Measurements from ENCODE around the gene SUN2. TPM values are rescaled to one million over a fixed set of nuclear protein-coding genes. Genes with fewer than 3 reads are reported as not detected.

The SUN2 gene
- total RNA-seq, 1 donor from 2014 or later = 16.2 TPM

GRCh38 chr22:38744981-38745380 lies 10.8 kb downstream of the SUN2 start:
- Histone ChIP-seq H3K9me3 (ENCODE audit: low read depth) (no peaks in the 10 kb centered on the region), H3K4me1 (no peaks in the 10 kb centered on the region), H3K4me3 (no peak overlapping the region), H3K27me3 (no peaks in the 10 kb centered on the region), H2AFZ (replicated peaks) (no peak overlapping the region), H3K79me2 (ENCODE audit: low read depth) (no peaks in the 10 kb centered on the region), H3K9ac (no peak overlapping the region), H3K36me3 (no peaks in the 10 kb centered on the region), H3K27ac (no peak overlapping the region), H3K4me2 (no peak overlapping the region), H4K20me1 (ENCODE audit: low read depth) (no peaks in the 10 kb centered on the region), H3F3A (ENCODE audit: low read depth) (no peaks in the 10 kb centered on the region)
- H3K36me3 Mint-ChIP-seq = peaks cover 20% of the 10 kb centered on the region
- H3K27me3 Mint-ChIP-seq (ENCODE audit: insufficient read depth, low read depth) = no peaks in the 10 kb centered on the region
- no peaks in the 10 kb centered on the region for H3K4me1 Mint-ChIP-seq
- DNase-seq (ENCODE audit: low spot score) = no peak
- no peaks in the 10 kb centered on the region for H3K9me3 Mint-ChIP-seq
- no peak for TF ChIP-seq EZH2 (IDR thresholded peaks at IDR 0.05)
- H3K4me3 Mint-ChIP-seq = no peak overlapping the region
- no peak overlapping the region for H3K27ac Mint-ChIP-seq

- Histone ChIP-seq H3K4me2 (no peak overlapping the region), H2AFZ (replicated peaks) (no peak overlapping the region), H3K4me1 (no peaks in the 10 kb centered on the region), H3K79me2 (ENCODE audit: low read depth) (no peaks in the 10 kb centered on the region), H3K27me3 (no peaks in the 10 kb centered on the region), H3K9me3 (ENCODE audit: low read depth) (no peaks in the 10 kb centered on the region), H3K36me3 (no peaks in the 10 kb centered on the region), H3K9ac (no peak overlapping the region), H3K27ac (no peak overlapping the region), H3F3A (ENCODE audit: low read depth) (no peaks in the 10 kb centered on the region), H4K20me1 (ENCODE audit: low read depth) (no peaks in the 10 kb centered on the region), H3K4me3 (no peak overlapping the region)
- Mint-ChIP-seq H3K4me3 (no peak overlapping the region), H3K9me3 (no peaks in the 10 kb centered on the region), H3K4me1 (no peaks in the 10 kb centered on the region), H3K36me3 (peaks cover 21% of the 10 kb centered on the region), H3K27me3 (ENCODE audit: insufficient read depth, low read depth) (no peaks in the 10 kb centered on the region), H3K27ac (no peak overlapping the region)
- no peak for TF ChIP-seq EZH2phosphoT487 (IDR thresholded peaks at IDR 0.05)
- no peak for TF ChIP-seq CTCF (IDR thresholded peaks at IDR 0.05)
- no peak for TF ChIP-seq EZH2 (IDR thresholded peaks at IDR 0.05)
- DNase-seq (ENCODE audit: low spot score) = no peak
Observed at GRCh38 chr22:38742176-38742942, 13.4 kb downstream of the SUN2 start.

GRCh38 chr22:38741576-38741975 lies 14.2 kb downstream of the SUN2 start:
- Mint-ChIP-seq H3K36me3 (peaks cover 24% of the 10 kb centered on the region), H3K27me3 (ENCODE audit: insufficient read depth, low read depth) (no peaks in the 10 kb centered on the region), H3K4me3 (no peak overlapping the region), H3K4me1 (no peaks in the 10 kb centered on the region), H3K9me3 (no peaks in the 10 kb centered on the region), H3K27ac (no peak overlapping the region)
- H3K36me3 ChIP-seq = no peaks in the 10 kb centered on the region
- no peaks in the 10 kb centered on the region for H4K20me1 ChIP-seq (ENCODE audit: low read depth)
- H3K4me1 ChIP-seq = no peaks in the 10 kb centered on the region
- H3K4me2 ChIP-seq = no peak overlapping the region
- no peak for DNase-seq (ENCODE audit: low spot score)
- H3K79me2 ChIP-seq (ENCODE audit: low read depth) = no peaks in the 10 kb centered on the region
- no peak overlapping the region for H2AFZ ChIP-seq (replicated peaks)
- no peak overlapping the region for H3K9ac ChIP-seq
- H3K9me3 ChIP-seq (ENCODE audit: low read depth) = no peaks in the 10 kb centered on the region
- H3K27me3 ChIP-seq = no peaks in the 10 kb centered on the region
- no peak overlapping the region for H3K27ac ChIP-seq
- TF ChIP-seq EZH2phosphoT487 (IDR thresholded peaks at IDR 0.05) = no peak
- TF ChIP-seq CTCF (IDR thresholded peaks at IDR 0.05) = no peak
- TF ChIP-seq EZH2 (IDR thresholded peaks at IDR 0.05) = no peak
- H3K4me3 ChIP-seq = no peak overlapping the region
- no peaks in the 10 kb centered on the region for H3F3A ChIP-seq (ENCODE audit: low read depth)

- no peaks in the 10 kb centered on the region for H3K4me1 Mint-ChIP-seq
- H3K9ac ChIP-seq = no peak overlapping the region
- H3K27me3 ChIP-seq = no peaks in the 10 kb centered on the region
Observed at GRCh38 chr22:38741166-38741565, 14.6 kb downstream of the SUN2 start.

More at GRCh38 chr22:38741166-38741565, 14.6 kb downstream of the SUN2 start:
- H3K9me3 ChIP-seq (ENCODE audit: low read depth) = no peaks in the 10 kb centered on the region
- H2AFZ ChIP-seq (replicated peaks) = no peak overlapping the region
- Mint-ChIP-seq H3K36me3 (peaks cover 24% of the 10 kb centered on the region), H3K27ac (no peak overlapping the region), H3K27me3 (ENCODE audit: insufficient read depth, low read depth) (no peaks in the 10 kb centered on the region), H3K4me3 (no peak overlapping the region), H3K9me3 (no peaks in the 10 kb centered on the region)
- no peaks in the 10 kb centered on the region for H3K4me1 ChIP-seq
- no peaks in the 10 kb centered on the region for H3K36me3 ChIP-seq
- no peak overlapping the region for H3K4me3 ChIP-seq
- no peaks in the 10 kb centered on the region for H3K79me2 ChIP-seq (ENCODE audit: low read depth)
- no peaks in the 10 kb centered on the region for H3F3A ChIP-seq (ENCODE audit: low read depth)
- no peak overlapping the region for H3K4me2 ChIP-seq
- H3K27ac ChIP-seq = no peak overlapping the region
- H4K20me1 ChIP-seq (ENCODE audit: low read depth) = no peaks in the 10 kb centered on the region
- DNase-seq (ENCODE audit: low spot score) = no peak
- TF ChIP-seq EZH2phosphoT487 (IDR thresholded peaks at IDR 0.05) = no peak
